Left renal pelvis (tissue), 4 donors: ENCODE data around the gene TMCO2. TPM values are rescaled to one million over a fixed set of nuclear protein-coding genes. Genes with fewer than 3 reads are reported as not detected.
"Not testable (repeated sequence)": the region's sequence is repeated elsewhere in the genome, so short reads cannot be mapped to it uniquely, and the experiment has no call there.

ENCODE experiments used
- DNase-seq, 4 donors: peaks; one replicate each; pipeline ENCODE4 v3.0.0-alpha.2; 2013; ENCODE audit warnings: low read depth in 4 of 4, low spot score in 3 of 4
- polyA plus RNA-seq, 4 donors: library from polyadenylated mRNA; unstranded; fragments of 120-200 nt; gene quantifications; one replicate each; pipeline ENCODE4 v1.2.1, GENCODE V29; 2013; ENCODE audit not compliant: insufficient read length in 4 of 4

The TMCO2 gene
- not detected for polyA plus RNA-seq

DNA sequence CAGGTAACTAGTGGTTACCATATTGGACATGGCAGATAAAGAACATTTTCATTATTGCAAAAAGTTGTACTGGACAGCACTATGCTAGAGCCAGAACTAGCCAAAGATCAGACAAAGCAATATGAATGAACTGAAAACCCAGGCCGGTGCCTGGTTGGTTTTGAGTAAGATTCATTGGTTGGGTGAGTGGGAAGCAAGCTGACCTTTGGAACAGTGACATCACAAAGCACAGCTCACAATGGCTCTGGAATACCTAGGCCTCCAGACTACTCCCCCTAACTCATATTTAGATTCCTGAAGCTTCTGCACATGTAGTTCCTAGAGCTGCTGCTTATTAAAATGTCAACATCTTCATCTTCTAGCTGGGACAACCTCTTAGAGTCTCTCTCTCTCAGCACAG, at the start of gene TMCO2:
Gene TMCO2, plus strand, starts transcription at position 283 of the 400 bp plus-strand sequence. Its CDS starts 57 bp downstream, at position 340.
- no peak for DNase-seq

- DNase-seq, result no peak
Measured at GRCh38 chr1:40199126-40199525, 48.6 kb upstream of the TMCO2 start.

DNA sequence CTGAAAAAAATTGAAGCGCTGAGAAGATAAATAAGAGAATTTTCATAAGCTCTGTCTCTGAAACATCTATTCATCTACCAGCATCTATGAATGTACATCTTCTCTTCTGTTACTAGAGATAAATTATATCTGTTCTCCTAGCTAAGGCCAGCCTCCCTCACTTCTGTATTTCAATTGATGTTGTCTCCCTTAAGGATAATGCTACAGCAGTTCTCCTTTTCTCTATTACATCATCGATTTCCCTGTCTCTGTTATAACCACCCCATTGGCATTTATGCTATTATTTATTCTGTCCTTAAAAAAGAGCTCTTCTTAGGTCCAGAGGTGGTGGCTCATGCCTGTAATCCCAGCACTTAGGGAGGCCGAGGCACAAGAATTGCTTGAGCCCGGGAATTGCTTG, 42.9 kb upstream of the TMCO2 start:
- no peak for DNase-seq

DNA sequence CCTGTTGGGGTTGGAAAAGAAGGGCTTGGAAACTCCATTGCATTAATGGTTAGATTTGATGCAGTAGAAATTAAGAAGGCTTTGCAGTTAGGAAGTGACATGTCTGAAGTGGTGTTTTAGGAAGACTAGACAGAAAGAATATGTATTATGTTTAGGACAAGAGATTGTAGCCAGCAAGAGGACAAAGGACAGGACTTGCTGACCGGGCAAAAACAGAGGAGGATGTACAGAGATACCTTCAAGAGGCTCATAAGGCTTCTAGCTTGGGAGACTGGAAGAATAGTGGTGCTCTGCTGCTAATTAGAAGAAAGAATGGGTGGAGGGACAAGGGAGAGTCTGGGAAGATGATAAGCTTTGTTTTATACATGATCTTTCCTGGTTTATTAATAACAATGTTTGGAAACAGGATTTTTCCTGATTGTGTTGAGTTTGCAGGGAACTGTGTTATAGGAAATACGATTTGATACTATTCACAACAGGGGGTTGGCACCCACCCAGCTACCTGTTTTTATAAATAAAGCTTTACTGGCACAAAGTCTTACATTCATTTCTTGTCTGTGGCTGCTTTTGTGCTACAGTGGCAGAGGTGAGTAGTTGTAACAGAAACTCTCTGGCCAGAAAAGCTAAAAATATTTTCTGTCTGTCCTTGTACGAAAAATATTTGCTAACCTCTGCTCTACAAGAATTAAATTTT, 37.1 kb upstream of the TMCO2 start:
- DNase-seq, result no peak

- no peak for DNase-seq
Measured at GRCh38 chr1:40218333-40218732, 29.4 kb upstream of the TMCO2 start.

DNA sequence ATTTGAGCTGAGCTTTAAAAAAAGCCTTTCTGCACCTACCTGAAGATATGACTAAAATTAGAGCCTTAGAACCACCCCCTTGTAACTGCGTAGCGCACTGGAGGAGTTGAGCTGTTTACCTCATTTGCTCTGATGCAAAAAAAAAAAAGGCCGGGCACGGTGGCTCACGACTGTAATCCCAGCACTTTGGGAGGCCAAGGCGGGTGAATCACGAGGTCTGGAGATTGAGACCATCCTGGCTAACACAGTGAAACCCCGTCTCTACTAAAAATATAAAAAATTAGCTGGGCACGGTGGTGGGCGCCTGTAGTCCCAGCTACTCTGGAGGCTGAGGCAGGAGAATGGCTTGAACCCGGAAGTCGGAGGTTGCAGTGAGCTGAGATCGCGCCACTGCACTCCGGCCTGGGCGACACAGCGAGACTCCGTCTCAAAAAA, 26.2 kb upstream of the TMCO2 start:
- not testable (repeated sequence) for DNase-seq

DNA sequence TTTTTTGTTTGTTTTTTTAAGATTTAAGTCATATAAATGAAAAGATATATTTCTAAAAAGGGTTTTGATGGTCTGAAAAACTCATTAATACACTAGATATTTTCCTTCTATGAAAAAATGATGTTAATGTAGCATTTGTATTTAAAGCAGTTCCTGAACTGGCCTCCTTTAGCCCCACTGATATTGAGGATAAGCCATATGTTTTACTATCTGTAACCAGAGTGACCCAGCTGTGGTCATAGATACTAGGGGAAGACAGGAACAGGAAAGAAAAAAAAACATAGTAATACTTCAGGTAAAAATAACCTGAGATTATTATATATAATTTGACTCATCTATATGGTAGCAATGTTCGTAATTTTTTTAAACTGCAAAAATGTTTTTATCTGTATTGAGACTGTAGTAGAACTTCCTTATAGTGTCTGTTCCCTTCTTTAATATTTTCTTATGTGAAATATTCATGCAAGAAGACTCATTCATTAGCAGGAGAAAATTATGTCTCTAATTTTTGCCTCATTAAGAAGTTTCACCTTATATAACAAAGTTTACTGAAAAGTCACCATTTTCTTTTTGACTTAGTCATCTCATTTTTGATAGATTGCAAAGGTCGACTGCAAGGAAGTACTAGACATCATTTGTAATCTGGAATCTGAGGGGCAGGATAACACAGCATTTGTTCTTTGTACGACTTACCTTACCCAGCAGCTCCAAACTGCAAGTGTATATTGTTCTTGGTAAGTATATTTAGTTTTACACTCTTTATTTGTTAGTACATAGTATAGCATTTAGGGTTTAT, 25.6 kb upstream of the TMCO2 start:
- no peak for DNase-seq

- no peak for DNase-seq
Measured at GRCh38 chr1:40224040-40224439, 23.7 kb upstream of the TMCO2 start.

DNA sequence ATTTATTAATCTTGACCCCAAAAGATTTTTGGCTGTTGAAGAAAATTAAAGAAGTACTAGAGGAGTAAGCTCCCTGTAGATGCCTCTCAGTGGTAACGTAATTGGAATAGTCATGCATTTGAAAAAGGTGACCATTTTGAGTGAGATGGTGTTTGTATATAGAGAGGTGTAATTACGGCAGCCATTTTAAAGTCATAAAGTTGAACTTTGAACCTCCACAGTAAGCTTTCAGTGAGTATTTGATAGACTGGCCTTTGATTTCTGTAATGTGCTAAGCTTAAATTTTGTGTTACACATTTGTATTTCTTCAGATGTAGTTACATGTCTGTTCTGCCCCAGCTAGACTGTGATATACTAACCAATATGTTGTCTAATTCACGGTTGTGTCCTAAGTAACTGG, 21.5 kb upstream of the TMCO2 start:
- no peak for DNase-seq

DNA sequence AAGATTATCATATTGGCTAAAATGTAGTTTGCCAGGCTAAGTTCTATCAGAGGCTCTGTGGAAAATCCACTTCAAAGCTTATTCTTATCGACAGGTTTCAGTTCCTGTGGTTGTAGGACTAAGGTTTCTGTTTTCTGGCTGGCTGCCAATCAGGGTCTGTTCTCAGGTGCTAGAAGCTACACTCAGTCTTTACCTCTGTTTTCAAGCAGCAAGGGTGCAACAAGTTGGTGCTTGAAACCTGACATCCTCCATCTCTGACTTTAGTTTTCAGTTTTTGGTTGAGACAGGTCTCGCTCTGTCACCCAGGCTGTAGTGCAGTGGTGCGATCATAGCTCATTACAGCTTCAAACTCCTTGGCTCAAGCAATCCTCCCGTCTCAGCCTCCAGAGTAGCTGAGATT, 15.3 kb upstream of the TMCO2 start:
- no peak for DNase-seq

DNA sequence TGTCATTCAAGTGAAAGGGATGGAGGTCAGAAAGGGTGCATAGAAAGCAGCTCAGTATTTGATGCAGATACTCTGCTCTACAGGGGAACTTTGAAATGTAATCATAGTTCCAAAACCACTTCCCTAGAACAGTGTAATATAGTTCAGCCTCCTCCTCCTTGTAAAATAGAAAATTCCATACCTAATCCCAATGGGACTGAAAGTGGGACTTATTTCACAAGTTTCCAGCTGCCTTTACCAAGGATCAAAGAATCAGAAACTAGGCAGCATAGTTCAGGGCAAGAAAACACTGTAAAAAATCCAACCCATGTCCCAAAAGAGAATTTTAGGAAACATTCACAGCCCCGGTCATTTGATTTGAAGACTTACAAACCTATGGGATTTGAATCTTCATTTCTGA, 8.1 kb upstream of the TMCO2 start:
- DNase-seq, result no peak

DNA sequence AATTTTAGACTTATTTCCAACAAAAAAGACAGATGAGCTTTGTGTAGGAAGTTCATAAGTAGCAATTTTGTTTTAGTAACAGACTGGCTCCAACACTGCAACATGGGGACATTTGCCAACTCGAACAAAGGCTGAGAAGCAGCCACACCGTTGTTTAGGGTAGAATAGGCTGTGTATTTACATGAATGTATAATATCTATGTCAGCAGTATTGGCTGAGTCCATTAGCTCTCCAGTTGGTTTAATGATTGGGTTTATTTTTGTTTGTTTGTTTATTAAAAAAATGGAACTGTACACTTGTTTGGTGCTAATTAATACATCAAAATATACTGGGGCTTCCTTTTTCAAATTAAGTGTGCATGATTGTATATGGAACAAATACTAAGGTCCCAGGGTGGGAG, 7.3 kb upstream of the TMCO2 start:
- no peak for DNase-seq

- no peak for DNase-seq
Measured at GRCh38 chr1:40241362-40241761, 6.4 kb upstream of the TMCO2 start.

GRCh38 chr1:40243351-40243750, 4.4 kb upstream of the TMCO2 start:
- DNase-seq, result no peak

DNA sequence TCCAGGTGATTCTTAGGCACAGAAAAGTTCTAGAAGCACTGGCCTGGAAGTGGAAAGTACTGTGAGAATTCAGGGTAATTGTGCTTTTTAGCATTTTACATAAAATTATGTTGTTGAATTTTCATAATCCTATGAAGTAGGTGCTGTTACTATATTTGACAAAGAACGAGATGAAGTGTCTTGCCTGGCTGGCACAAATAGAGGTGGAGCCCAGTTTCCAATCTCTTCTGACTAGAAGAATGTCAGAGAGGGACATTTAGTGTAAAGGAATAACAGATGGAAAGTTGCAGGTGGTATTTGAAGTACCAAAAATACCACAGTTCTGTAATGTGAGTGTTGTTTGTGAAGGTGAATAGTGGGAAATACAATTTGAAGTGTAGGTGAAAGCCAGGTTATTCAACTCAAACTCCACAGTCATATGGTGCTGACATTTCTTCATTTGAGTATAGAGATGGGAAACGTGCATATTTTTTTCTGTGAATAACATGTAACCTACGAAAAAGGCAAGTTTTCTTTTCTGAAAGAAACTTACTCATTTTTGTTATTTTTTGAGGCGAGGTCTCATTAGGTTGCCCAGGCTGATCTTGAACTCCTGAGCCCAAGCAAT, 3.5 kb upstream of the TMCO2 start:
- no peak for DNase-seq

DNA sequence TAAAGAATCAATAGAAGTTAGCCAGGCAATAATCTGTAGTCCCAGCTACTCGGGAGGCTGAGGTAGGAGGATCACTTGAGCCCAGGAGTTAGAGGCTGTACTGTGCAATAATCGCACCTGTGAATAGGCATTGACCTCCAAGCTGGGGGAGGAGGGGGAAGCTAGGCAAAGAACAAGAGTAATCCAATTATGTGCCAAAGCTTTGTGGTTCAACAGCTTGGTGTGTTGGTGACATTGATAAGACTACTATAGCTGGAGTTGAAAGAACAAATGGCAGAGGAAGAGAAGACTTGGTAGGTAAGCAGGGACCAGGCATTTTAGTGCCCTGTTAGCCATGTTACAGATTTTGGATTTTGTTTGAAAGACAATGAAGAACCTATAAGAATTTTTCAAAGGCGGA, 2.1 kb upstream of the TMCO2 start:
- DNase-seq, result no peak

DNA sequence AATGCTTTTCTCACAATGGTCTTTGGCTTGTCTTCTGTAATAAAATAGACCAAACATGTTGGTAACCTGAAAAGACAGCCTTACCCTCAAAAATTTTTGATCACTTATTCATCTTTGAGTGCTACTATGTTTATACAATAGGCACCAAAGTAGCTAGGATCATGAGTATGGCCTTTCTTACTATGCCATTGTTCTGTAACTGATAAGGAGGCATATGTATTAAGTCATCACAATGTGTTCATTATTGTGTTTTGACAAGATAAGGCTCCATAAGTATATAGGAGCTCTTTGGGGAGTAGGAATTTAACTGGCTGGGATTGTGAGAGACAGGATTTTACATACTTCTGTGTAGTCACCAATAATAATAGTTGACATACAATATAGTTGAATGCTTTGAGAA, 675 bp downstream of the TMCO2 start:
- DNase-seq, result no peak

DNA sequence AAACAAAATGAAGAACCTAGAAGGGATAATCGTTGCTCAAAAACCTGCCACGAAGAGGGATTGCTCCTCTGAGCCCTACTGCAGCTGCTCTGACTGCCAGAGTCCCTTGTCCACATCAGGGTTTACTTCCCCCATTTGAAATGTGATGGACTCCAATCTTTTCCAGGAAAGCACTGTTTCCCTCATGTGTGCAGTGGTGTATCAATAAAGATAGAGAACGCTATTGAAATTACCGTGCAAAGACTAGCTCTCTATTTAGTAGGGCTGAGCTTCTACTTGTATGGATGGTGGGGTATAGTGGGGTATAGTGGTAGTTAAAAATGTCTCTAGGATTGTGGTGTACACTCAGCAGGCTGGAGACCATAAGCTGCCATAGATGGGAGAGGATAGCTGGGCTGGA, 3.7 kb downstream of the TMCO2 start:
- DNase-seq, result no peak

GRCh38 chr1:40252601-40253000, 4.9 kb downstream of the TMCO2 start:
- DNase-seq, result no peak

DNA sequence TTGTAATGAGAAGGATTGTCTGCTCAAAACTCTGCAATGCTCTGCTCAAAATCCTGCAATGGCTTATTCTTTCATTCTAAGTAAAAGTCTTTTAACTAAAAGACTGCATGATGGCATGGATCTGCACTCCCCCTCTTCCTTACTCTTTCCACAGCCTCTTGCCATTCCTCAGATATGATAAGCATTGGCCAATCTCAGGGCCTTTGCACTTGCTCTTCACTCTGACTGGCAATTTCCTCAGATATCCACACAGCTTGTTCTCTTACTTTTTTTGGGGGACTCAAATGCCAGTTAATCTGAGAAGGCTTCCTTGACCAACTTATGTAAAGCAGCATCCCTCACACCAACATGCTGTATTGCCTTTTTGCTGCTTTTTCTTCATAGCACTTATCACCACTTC, 7.5 kb downstream of the TMCO2 start:
- no peak for DNase-seq

DNA sequence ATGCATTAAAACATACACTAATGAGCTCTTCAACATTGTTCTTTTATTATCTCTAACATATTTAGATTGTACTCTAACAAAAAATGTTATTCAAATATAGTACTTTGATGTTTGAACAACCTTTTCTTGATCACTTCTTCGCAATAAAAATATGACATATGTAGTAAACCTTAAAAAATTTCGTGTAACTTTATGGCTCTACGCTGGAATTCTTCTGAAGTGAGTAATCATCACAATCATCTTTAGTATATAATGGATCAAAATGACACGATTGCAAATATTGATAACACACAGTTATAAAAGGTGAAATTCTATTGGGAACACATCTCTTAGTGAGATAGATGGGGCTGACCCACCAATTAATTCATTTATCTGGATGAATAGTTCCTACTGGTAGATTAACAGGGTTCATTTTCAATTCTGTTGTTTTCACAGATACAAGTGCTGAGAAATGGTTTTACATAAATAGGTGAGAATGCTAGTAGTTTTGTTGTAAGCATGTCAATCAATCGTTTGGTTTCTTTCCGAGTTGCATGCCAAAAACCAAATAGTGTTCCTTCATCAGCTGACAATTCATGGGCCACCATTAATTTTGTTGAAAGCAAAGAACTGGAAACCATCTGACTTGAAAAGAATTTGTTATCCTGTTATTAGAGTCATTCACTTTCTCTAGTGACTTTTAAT, 8.8 kb downstream of the TMCO2 start:
- DNase-seq, result no peak
